B cell (primary cell): ENCODE data around the gene PTF1A. TPM values are rescaled to one million over a fixed set of nuclear protein-coding genes. Genes with fewer than 3 reads are reported as not detected.

Experiments
- ATAC-seq: fragments of 200-7000 bp; cut with Tn5 transposase; one replicate; pipeline ENCODE4 v1.10.0; 2021; ENCODE audit warnings: low read depth, mild to moderate bottlenecking, moderate number of reproducible peaks, moderate library complexity
- CTCF ChIA-PET: fragments of 350-600 bp; sonication (Branson Sonifier 250); formaldehyde crosslinking; loops from one replicate; lab custom pipeline; 2021; ENCODE audit warnings: antibody characterized with exemption, inconsistent platforms; lab: Charles Lee
- POLR2A ChIA-PET: fragments of 350-600 bp; sonication (Branson Sonifier 250); formaldehyde crosslinking; loops from one replicate; lab custom pipeline; 2021; ENCODE audit warnings: antibody characterized with exemption; lab: Charles Lee
- DNase-seq: peaks from one replicate; pipeline ENCODE4 v3.0.0; 2013
- H2AFZ ChIP-seq: 2 replicates; pipeline ENCODE4 v1.6.1; 2012; ENCODE audit warnings: mild to moderate bottlenecking, low read depth, low read length; ENCODE audit not compliant: insufficient read depth, poor library complexity, severe bottlenecking
- H3K27ac ChIP-seq, 2 donors: 1 replicate in 1 of 2; 2 replicates in 1 of 2; pipeline ENCODE4 v1.5.1; 2012 to 2013; ENCODE audit warnings: low read length in 2 of 2, mild to moderate bottlenecking in 2 of 2, moderate library complexity in 1 of 2
- H3K27me3 ChIP-seq, 4 experiments: fragments of 200-600 bp in 1 of 4; sonication (generic) in 1 of 4; replicated peaks in 1 of 4; 1 replicate in 2 of 4; 2 replicates in 2 of 4; pipeline versions ENCODE4 v1.6.1 to v1.7.0; 2013 to 2016; ENCODE audit warnings: low read length in 3 of 4, mild to moderate bottlenecking in 2 of 4, mixed read lengths in 1 of 4, moderate library complexity in 1 of 4; ENCODE audit not compliant: insufficient read depth in 4 of 4, control insufficient read depth in 3 of 4; ENCODE audit errors: control extremely low read depth in 1 of 4
- H3K36me3 ChIP-seq, 2 experiments: replicated peaks in 1 of 2; 1 replicate in 1 of 2; 2 replicates in 1 of 2; pipeline versions ENCODE4 v1.6.1 to v1.7.1; 2013; ENCODE audit warnings: low read length in 1 of 2; ENCODE audit not compliant: insufficient read depth in 2 of 2, control insufficient read depth in 1 of 2; ENCODE audit errors: control extremely low read depth in 1 of 2, extremely low read depth in 1 of 2
- H3K4me1 ChIP-seq, 2 donors: fragments of 200-600 bp in 1 of 2; sonication (generic) in 1 of 2; 1 replicate in 1 of 2; 2 replicates in 1 of 2; pipeline versions ENCODE4 v1.5.1 to v1.6.1; 2013 to 2017; ENCODE audit warnings: low read length in 2 of 2; ENCODE audit not compliant: control insufficient read depth in 2 of 2, insufficient read depth in 2 of 2
- H3K4me2 ChIP-seq: replicated peaks from 2 replicates; pipeline ENCODE3; 2012; ENCODE audit warnings: mild to moderate bottlenecking, low read depth, low read length; ENCODE audit not compliant: poor library complexity, severe bottlenecking
- H3K4me3 ChIP-seq, 5 experiments: fragments of 200-600 bp in 1 of 5; sonication (generic) in 1 of 5; 1 replicate in 3 of 5; 2 replicates in 2 of 5; pipeline versions ENCODE4 v1.5.1 to v1.7.0; 2011 to 2016; ENCODE audit warnings: low read length in 4 of 5, mild to moderate bottlenecking in 4 of 5, low read depth in 2 of 5, control low read depth in 1 of 5, moderate library complexity in 1 of 5; ENCODE audit not compliant: insufficient read depth in 1 of 5; ENCODE audit errors: control extremely low read depth in 1 of 5, extremely low read depth in 1 of 5
- H3K79me2 ChIP-seq: fragments of 200-600 bp; sonication (generic); one replicate; pipeline ENCODE4 v1.6.0; 2016; ENCODE audit warnings: low read length; ENCODE audit not compliant: control insufficient read depth, insufficient read depth
- H3K9ac ChIP-seq: fragments of 200-600 bp; sonication (generic); 2 replicates; pipeline ENCODE4 v1.6.1; 2017; ENCODE audit warnings: mild to moderate bottlenecking, low read length, moderate library complexity
- H3K9me3 ChIP-seq, 3 donors: one replicate each; pipeline versions ENCODE4 v1.6.1 to v1.7.1; 2013; ENCODE audit warnings: low read length in 2 of 3; ENCODE audit not compliant: control insufficient read depth in 2 of 3, insufficient read depth in 1 of 3; ENCODE audit errors: control extremely low read depth in 1 of 3
- H4K20me1 ChIP-seq: 2 replicates; pipeline ENCODE4 v1.6.0; 2012; ENCODE audit warnings: mild to moderate bottlenecking, low read length; ENCODE audit not compliant: insufficient read depth, control insufficient read depth, poor library complexity, severe bottlenecking
- H3K27ac Mint-ChIP-seq: one replicate; pipeline ENCODE4 v1.8.0; 2021; ENCODE audit warnings: mixed read lengths
- H3K27me3 Mint-ChIP-seq: one replicate; pipeline ENCODE4 v1.8.0; 2021; ENCODE audit warnings: mixed read lengths
- H3K4me1 Mint-ChIP-seq: one replicate; pipeline ENCODE4 v1.8.0; 2021; ENCODE audit warnings: mixed read lengths
- H3K4me3 Mint-ChIP-seq: one replicate; pipeline ENCODE4 v1.8.0; 2021; ENCODE audit warnings: mixed read lengths
- H3K9me3 Mint-ChIP-seq: one replicate; pipeline ENCODE4 v1.8.0; 2022; ENCODE audit warnings: mixed read lengths; ENCODE audit not compliant: insufficient read depth
- EZH2 ChIP-seq: IDR thresholded peaks from 2 replicates; pipeline ENCODE4 v1.6.1; 2012; ENCODE audit warnings: borderline replicate concordance, low read depth, mild to moderate bottlenecking, moderate library complexity, low read length; ENCODE audit not compliant: insufficient read depth, poor library complexity, severe bottlenecking
- WGBS: methylation state at CpG from one replicate; pipeline ENCODE4 v1.1.5; 2013; ENCODE audit warnings: missing lambda C conversion rate; ENCODE audit not compliant: insufficient coverage; 5-methylcytosine and 5-hydroxymethylcytosine counted together
- intact Hi-C: fragments of 100-400 bp; cut with micrococcal nuclease; formaldehyde crosslinking; loops from one replicate; pipeline ENCODE4 v1.10.0; 2022
- polyA plus RNA-seq: library from polyadenylated mRNA; depleted of rRNA; stranded (reverse); fragments of >200 nt; gene quantifications from 2 replicates; pipeline ENCODE4 v1.2.3, GENCODE V29; 2012
- total RNA-seq, 2 donors: library from RNA; stranded (reverse); fragments of 120-200 nt in 1 of 2; gene quantifications; 1 replicate in 1 of 2; 2 replicates in 1 of 2; pipeline versions ENCODE4 v1.2.3 to v1.2.4, GENCODE V29; 2013 to 2022
- TF ChIP-seq, protein P1 (sequence below): fragments of 200-600 bp; IDR thresholded peaks from one replicate; pipeline ENCODE4 v1.8.0; 2022; ENCODE audit warnings: antibody characterized with exemption, mild to moderate bottlenecking

Gene PTF1A
- total and polyA plus RNA-seq, 2 donors (not counting 1 experiment from before 2014, with no cell fraction given) = not detected

DNA sequence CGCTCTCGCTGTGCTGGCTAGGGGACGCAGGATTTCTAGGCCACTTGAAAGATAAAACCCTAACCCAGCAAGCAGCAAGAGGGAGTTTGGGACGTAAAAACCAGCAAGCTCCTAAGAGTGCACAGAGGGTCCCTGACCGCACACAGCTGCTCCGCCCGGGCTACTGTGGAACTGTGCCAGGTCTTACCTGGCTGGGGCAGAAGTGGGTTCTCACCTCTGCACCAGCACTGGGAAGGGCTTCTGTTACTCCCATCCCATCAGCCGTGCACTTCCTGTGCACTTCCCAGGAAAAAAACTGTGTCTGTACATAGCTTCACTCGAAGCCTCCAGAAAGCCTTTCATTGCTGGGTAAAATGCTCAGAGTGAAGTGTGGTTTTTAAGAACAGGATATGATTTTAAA is 45.9 kb upstream of the PTF1A start:
- Histone ChIP-seq H3K4me2 (no peak overlapping the region), H3K9ac (no peak overlapping the region), H3K36me3 (no peaks in the 10 kb centered on the region), H4K20me1 (no peaks in the 10 kb centered on the region), H3K4me3 (no peak overlapping the region), H3K9me3 (peaks cover 0 to 3% (median 0%) of the 10 kb centered on the region in 3 donors), H3K27ac (no peak overlapping the region), H3K79me2 (no peaks in the 10 kb centered on the region), H3K27me3 (peaks cover 0 to 5% (median 0%) of the 10 kb centered on the region in 4 experiments), H2AFZ (no peak overlapping the region), H3K4me1 (no peaks in the 10 kb centered on the region)
- no peak overlapping the region for H3K4me3 Mint-ChIP-seq
- H3K4me1 Mint-ChIP-seq = no peaks in the 10 kb centered on the region
- no peaks in the 10 kb centered on the region for H3K9me3 Mint-ChIP-seq
- ATAC-seq (no peak), DNase-seq (no peak)
- POLR2A ChIA-PET = no interaction called here
- intact Hi-C loops = no loop called here
- CTCF ChIA-PET = no interaction called here
- TF ChIP-seq, protein P1, sequence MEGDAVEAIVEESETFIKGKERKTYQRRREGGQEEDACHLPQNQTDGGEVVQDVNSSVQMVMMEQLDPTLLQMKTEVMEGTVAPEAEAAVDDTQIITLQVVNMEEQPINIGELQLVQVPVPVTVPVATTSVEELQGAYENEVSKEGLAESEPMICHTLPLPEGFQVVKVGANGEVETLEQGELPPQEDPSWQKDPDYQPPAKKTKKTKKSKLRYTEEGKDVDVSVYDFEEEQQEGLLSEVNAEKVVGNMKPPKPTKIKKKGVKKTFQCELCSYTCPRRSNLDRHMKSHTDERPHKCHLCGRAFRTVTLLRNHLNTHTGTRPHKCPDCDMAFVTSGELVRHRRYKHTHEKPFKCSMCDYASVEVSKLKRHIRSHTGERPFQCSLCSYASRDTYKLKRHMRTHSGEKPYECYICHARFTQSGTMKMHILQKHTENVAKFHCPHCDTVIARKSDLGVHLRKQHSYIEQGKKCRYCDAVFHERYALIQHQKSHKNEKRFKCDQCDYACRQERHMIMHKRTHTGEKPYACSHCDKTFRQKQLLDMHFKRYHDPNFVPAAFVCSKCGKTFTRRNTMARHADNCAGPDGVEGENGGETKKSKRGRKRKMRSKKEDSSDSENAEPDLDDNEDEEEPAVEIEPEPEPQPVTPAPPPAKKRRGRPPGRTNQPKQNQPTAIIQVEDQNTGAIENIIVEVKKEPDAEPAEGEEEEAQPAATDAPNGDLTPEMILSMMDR = no peak
- TF ChIP-seq EZH2 = no peak
- peaks cover 10% of the 10 kb centered on the region for H3K27me3 Mint-ChIP-seq
- no peak overlapping the region for H3K27ac Mint-ChIP-seq
- WGBS = 93% methylated on average over 7 of the region's 9 CpGs

DNA sequence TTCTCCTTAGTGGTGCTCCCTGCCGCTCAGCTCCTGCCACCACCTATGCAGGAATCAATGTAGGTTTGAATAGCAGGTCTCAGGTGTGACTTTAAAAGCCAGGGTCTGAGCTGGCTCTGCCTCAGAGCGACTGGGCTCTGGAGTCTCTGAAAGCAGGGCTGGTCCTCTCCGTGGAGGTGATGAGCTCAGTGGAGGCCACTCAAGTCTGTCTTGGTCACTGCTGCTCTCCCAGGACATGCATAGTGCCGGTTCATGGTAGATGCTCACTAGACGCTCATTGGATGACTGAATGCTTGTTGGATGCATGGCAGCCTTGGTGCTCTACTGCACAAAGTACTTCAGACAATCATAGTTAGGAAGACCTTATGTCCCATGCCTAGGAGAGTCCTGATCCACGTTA is 45.1 kb upstream of the PTF1A start:
- H3K27ac ChIP-seq = no peak overlapping the region
- ChIA-PET CTCF (no interaction called here), POLR2A (no interaction called here)
- DNase-seq = no peak
- no peak for ATAC-seq
- no peaks in the 10 kb centered on the region for H3K9me3 Mint-ChIP-seq
- H3K4me2 ChIP-seq = no peak overlapping the region
- no peaks in the 10 kb centered on the region for H3K36me3 ChIP-seq
- peaks cover 10% of the 10 kb centered on the region for H3K27me3 Mint-ChIP-seq
- TF ChIP-seq EZH2 = no peak
- TF ChIP-seq, protein P1 = no peak
- no peaks in the 10 kb centered on the region for H3K4me1 ChIP-seq
- no peaks in the 10 kb centered on the region for H3K79me2 ChIP-seq
- WGBS = 85% methylated on average over 5 of the region's 6 CpGs
- H3K27me3 ChIP-seq = peaks cover 0 to 5% (median 0%) of the 10 kb centered on the region in 4 experiments
- H2AFZ ChIP-seq = no peak overlapping the region
- H3K4me3 ChIP-seq = no peak overlapping the region
- intact Hi-C loops = no loop called here
- H3K9me3 ChIP-seq = peaks cover 0 to 3% (median 0%) of the 10 kb centered on the region in 3 donors
- H3K4me1 Mint-ChIP-seq = no peaks in the 10 kb centered on the region
- H3K27ac Mint-ChIP-seq = no peak overlapping the region
- H4K20me1 ChIP-seq = no peaks in the 10 kb centered on the region
- no peak overlapping the region for H3K4me3 Mint-ChIP-seq
- no peak overlapping the region for H3K9ac ChIP-seq
